ENCODE results near the gene MTCH2. TPM values are rescaled to one million over a fixed set of nuclear protein-coding genes. Genes with fewer than 3 reads are reported as not detected.

Gene MTCH2
- total and polyA plus RNA-seq, 12 donors, result 22.0 to 176 (median 89.6) TPM

DNA sequence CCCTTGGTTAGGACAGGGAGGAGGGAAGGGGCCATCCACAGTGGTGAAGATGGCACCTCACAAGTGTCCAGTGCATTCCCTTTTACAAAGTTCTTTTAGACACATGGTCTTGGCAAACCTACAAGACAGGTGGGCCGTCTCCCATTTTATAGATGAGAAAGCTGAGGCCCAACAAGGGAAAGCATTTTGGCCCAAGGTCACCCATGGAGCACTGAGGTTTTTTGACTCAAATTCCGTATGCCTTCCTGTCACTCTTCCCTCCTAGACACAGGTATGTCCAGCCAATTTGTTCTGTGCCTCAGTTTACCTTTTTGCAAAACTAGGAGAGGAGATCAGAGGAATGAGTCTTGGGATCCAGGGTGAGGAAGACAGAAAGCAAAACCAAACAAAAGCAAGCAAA is 49.4 kb downstream of the MTCH2 start:
- Histone ChIP-seq H3K4me1 (replicated peaks in 1 of 2) (peaks cover 9 to 12% of the 10 kb centered on the region in 2 donors), H3K36me3 (replicated peaks in 1 of 2) (no peaks in the 10 kb centered on the region), H3K4me3 (no peak overlapping the region), H3K27me3 (peaks cover 19% of the 10 kb centered on the region), H3K9me3 (replicated peaks in 1 of 3) (no peaks in the 10 kb centered on the region), H3K27ac (no peak overlapping the region)
- TF ChIP-seq POLR2A (IDR thresholded peaks at IDR 0.05), result no peak
- TF ChIP-seq, protein P1, sequence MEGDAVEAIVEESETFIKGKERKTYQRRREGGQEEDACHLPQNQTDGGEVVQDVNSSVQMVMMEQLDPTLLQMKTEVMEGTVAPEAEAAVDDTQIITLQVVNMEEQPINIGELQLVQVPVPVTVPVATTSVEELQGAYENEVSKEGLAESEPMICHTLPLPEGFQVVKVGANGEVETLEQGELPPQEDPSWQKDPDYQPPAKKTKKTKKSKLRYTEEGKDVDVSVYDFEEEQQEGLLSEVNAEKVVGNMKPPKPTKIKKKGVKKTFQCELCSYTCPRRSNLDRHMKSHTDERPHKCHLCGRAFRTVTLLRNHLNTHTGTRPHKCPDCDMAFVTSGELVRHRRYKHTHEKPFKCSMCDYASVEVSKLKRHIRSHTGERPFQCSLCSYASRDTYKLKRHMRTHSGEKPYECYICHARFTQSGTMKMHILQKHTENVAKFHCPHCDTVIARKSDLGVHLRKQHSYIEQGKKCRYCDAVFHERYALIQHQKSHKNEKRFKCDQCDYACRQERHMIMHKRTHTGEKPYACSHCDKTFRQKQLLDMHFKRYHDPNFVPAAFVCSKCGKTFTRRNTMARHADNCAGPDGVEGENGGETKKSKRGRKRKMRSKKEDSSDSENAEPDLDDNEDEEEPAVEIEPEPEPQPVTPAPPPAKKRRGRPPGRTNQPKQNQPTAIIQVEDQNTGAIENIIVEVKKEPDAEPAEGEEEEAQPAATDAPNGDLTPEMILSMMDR (IDR thresholded peaks at IDR 0.05), result no peak
- WGBS, 4 donors, result 69 to 85% (median 72%) methylated on average over 2 of the region's 2 CpGs
- intact Hi-C loops (cut with DNase I), result no loop called here
- no peak for DNase-seq

DNA sequence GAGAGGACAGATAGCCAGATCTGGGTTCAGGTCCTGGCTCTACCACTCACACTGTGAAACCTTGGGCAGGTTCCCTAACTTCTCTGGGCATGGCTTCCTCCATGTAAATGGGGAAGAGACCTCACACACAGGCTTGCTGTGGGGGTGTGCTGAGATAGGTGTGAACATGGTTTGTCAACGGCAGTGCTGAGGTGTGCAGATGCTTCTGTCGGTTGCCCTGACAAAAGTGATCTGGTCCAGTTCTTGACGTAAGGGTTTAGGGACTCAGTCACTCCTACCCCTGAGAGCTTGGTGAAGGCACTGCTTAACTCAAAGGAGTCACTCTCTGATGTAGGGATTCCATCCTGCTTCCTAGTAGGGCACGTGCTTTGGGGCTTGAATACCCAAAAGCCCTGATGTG is 50.1 kb downstream of the MTCH2 start:
- no peaks in the 10 kb centered on the region for H3K36me3 ChIP-seq (replicated peaks in 1 of 2)
- intact Hi-C loops (cut with DNase I), result no loop called here
- WGBS, 4 donors, result 66 to 92% (median 81%) methylated on average over 4 of the region's 4 CpGs
- no peak for TF ChIP-seq POLR2A (IDR thresholded peaks at IDR 0.05)
- TF ChIP-seq, protein P1 (IDR thresholded peaks at IDR 0.05), result no peak
- no peak for DNase-seq
- H3K4me1 ChIP-seq (replicated peaks in 1 of 2), result peaks cover 9 to 12% of the 10 kb centered on the region in 2 donors
- H3K9me3 ChIP-seq (replicated peaks in 1 of 3), result no peaks in the 10 kb centered on the region
- no peak overlapping the region for H3K4me3 ChIP-seq
- H3K27me3 ChIP-seq, result peaks cover 19% of the 10 kb centered on the region
- H3K27ac ChIP-seq, result no peak overlapping the region

DNA sequence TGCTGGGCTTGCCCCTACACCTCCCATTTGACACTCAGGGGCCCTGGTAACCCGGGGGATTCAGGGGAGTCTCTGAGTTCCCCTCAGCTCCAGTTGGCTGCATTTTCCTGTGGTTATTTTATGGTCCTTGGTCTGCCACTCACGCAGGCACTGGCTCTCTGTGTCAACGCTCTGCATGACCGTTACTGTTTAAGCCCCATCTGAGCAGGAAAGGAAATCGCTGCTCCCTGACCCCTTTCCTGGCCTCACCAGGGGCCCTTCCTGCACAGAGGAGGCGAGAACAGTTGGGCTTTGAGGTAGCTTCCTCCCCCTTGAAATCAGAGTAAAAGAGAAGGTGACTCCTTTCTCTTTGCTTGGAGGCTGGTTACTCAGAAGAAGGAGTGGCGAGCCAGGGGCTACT is 50.6 kb downstream of the MTCH2 start:
- Histone ChIP-seq H3K4me3 (no peak overlapping the region), H3K36me3 (replicated peaks in 1 of 2) (no peaks in the 10 kb centered on the region), H3K4me1 (replicated peaks in 1 of 2) (peaks cover 9 to 12% of the 10 kb centered on the region in 2 donors), H3K9me3 (replicated peaks in 1 of 3) (no peaks in the 10 kb centered on the region), H3K27ac (no peak overlapping the region), H3K27me3 (peaks cover 19% of the 10 kb centered on the region)
- intact Hi-C loops (cut with DNase I), result no loop called here
- no peak for TF ChIP-seq POLR2A (IDR thresholded peaks at IDR 0.05)
- TF ChIP-seq, protein P1 (IDR thresholded peaks at IDR 0.05), result no peak
- WGBS, 4 donors, result 59 to 86% (median 76%) methylated on average over 5 to 7 of the region's 7 CpGs
- DNase-seq, result no peak

DNA sequence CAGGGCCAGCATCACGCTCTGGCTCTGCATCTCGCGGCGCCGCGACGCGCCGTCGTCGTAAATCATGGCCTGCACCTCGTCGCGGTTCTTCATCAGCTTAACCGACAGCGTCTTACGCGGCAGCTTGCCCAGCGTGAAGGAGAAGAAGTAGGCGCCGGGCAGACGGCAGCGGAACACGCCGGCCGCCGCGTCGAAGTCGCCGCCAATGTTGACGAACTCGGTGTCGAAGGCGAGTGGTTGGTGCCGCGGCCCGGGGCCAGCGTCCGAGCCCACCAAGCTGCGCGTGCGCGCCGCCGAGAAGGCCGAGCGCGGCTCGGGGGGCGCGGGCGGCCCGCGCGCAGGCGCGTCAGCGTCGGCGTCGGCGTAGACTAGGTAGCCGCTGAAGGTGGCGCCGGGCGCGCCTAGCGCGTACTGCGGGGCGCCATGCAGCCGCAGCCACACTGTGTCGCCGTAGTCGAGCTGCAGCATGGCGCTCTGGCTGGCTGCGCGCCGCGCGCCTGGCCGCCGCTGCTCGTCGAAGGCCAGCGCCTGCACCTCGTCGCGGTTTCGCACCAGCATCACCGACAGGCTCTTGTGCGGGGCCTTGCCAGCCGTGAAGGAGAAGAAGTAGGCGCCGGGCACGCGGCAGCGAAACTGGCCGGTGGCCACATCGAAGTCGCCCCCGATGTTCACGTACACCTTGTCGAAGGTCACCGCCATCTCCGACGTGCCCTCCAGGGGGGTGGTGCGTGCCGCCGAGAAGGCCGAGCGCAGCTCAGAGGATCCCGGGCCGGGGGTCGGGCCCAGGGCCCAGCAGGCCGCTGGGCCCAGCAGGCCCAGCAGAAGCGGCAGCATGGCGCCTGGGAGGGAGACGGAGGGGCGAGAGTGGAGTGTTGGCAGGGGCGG is 52.1 kb downstream of the MTCH2 start:
- Histone ChIP-seq H3K9me3 (replicated peaks in 1 of 3) (no peaks in the 10 kb centered on the region), H3K36me3 (replicated peaks in 1 of 2) (peaks cover 0 to under 1% of the 10 kb centered on the region in 2 donors), H3K4me1 (replicated peaks in 1 of 2) (peaks cover 9 to 12% of the 10 kb centered on the region in 2 donors), H3K27me3 (peaks cover 19% of the 10 kb centered on the region), H3K4me3 (peak overlapping the region in 1 of 4 donors; percentile 45), H3K27ac (no peak overlapping the region)
- intact Hi-C loops (cut with DNase I), result no loop called here
- TF ChIP-seq, protein P1 (IDR thresholded peaks at IDR 0.05), result no peak
- no peak for TF ChIP-seq POLR2A (IDR thresholded peaks at IDR 0.05)
- DNase-seq, result no peak
- 37 to 74% (median 47%) methylated on average over 22 to 122 of the region's 122 CpGs for WGBS, 4 donors
